ENCODE measurements around the gene HCN3.
A peak's percentile ranks its signal among the peaks of the same experiment; 100 is the strongest.
"Not testable (repeated sequence)": the region's sequence is repeated elsewhere in the genome, so short reads cannot be mapped to it uniquely, and the experiment has no call there.

Gene HCN3

DNA sequence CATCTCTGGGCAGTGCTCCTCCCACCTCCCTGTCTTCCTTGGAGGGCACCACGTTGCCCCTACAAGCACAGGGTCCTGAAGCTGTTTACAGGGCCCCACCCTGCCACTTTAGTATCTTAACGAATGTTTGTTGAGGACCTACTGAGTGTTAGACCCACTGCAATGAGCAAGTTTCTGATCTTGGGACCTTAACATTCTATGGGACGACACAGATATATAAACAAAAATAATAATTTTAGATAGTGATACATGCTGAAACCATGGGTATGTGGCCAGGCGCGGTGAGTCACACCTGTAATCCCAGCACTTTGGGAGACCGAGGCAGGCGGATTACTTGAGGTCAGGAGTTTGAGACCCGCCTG is 32.1 kb upstream of the HCN3 start:
- Histone ChIP-seq H3K4me1 (ENCODE audit: control insufficient read depth, insufficient read depth, low read length) (no peaks in the 10 kb centered on the region), H3K27ac (ENCODE audit: low read depth, low read length) (peak overlapping the region; percentile 78), H3K36me3 (ENCODE audit: control insufficient read depth, insufficient read depth, low read length) (no peaks in the 10 kb centered on the region), H3K9ac (ENCODE audit: low read length) (peak overlapping the region; percentile 39), H3K27me3 (ENCODE audit: control insufficient read depth, insufficient read depth, low read length) (no peaks in the 10 kb centered on the region), H3K4me3 (ENCODE audit: low read length) (peak overlapping the region; percentile 73)

DNA sequence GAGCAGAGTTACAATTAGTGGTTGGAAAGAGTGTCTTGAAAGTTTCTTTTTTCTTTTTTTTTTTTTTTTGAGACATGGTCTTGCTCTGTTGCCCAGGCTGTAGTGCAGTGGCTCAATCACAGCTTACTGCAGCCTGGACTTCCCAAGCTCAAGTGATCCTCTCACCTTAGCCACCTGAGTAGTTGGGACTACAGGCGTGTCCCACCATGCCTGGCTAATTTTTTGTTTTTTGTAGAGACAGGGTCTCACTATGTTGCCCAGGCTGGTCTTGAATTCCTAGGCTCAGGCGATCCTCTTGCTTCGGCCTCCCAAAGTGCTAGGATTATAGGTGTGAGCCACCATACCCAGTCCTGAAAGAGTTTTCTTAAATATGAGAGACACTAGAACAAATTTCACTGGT is 30.5 kb upstream of the HCN3 start:
- H3K27me3 ChIP-seq (ENCODE audit: control insufficient read depth, insufficient read depth, low read length); H3K27ac ChIP-seq (ENCODE audit: low read depth, low read length); H3K4me3 ChIP-seq (ENCODE audit: low read length); H3K9ac ChIP-seq (ENCODE audit: low read length); H3K36me3 ChIP-seq (ENCODE audit: control insufficient read depth, insufficient read depth, low read length); H3K4me1 ChIP-seq (ENCODE audit: control insufficient read depth, insufficient read depth, low read length): not testable (repeated sequence)

DNA sequence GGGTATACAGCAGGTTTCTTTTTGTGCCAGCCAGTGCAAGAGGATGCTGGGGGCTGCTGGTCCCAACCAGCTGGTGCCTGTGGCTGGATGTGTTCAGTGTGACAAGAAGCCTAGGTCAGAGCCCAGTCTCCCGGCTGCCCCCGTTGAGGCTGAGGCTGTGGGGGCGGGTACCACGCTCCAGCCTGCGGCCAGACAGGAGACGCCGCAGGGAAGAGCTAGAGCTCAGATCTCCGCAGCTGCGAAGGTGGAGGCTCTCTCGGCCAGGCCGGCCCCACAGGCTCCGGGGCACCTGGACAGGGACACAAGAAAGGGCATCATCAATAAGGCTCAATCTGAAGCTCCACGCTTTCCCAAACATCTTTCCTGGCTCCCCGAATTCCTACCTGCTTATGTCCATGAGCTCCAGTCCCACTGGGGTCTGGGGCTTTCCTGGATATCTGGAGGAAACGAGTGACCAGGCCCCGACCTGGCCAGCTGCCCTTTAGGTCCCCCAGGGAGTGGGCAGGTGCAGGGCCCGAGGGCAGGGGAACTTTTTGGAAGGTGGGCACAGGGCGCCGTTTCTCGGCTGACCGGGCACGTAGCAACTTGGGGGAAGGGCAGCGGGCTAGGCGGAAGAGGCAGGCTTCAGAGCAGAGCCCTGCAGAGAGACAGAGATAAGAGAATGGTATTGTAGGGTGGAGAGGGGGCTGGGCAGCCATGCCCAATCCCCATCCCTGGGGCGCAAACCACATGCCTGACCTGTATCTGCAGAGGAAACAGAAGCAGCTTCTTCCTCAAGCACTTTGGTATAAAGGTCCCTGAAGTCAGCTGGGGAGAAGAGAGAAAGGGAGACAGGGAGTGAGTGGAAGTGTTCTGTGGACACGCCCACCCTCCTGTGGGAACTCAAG is 29.4 kb upstream of the HCN3 start:
- H3K4me1 ChIP-seq (ENCODE audit: control insufficient read depth, insufficient read depth, low read length): peaks cover 5% of the 10 kb centered on the region
- no peak overlapping the region for H3K27ac ChIP-seq (ENCODE audit: low read depth, low read length)
- H3K9ac ChIP-seq (ENCODE audit: low read length): no peak overlapping the region
- H3K4me3 ChIP-seq (ENCODE audit: low read length): no peak overlapping the region
- H3K36me3 ChIP-seq (ENCODE audit: control insufficient read depth, insufficient read depth, low read length): no peaks in the 10 kb centered on the region
- H3K27me3 ChIP-seq (ENCODE audit: control insufficient read depth, insufficient read depth, low read length): no peaks in the 10 kb centered on the region

DNA sequence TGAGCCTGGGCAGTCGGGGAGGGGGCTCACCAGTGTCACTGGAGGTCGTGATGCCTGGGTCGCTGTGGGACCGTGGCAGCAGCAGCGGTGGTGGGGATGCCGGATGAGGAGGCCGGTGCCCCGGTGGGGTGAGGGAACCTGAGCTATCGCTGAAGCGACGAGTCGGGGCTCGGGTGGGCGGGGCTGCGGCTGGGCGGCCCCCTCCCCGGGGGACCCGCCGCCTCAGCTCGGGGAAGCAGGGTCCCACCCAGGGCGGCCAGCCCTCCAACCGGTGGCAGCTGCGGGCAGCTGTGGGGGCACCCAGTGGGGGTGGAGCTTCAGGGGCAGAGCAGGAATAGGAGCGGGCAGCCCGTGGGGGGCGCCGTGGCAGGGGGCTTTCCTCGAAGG is 27.0 kb upstream of the HCN3 start:
- Histone ChIP-seq H3K36me3 (ENCODE audit: control insufficient read depth, insufficient read depth, low read length) (no peaks in the 10 kb centered on the region), H3K27ac (ENCODE audit: low read depth, low read length) (no peak overlapping the region), H3K4me1 (ENCODE audit: control insufficient read depth, insufficient read depth, low read length) (peaks cover 13% of the 10 kb centered on the region), H3K9ac (ENCODE audit: low read length) (peak overlapping the region; percentile 45), H3K4me3 (ENCODE audit: low read length) (peak overlapping the region; percentile 44), H3K27me3 (ENCODE audit: control insufficient read depth, insufficient read depth, low read length) (no peaks in the 10 kb centered on the region)

DNA sequence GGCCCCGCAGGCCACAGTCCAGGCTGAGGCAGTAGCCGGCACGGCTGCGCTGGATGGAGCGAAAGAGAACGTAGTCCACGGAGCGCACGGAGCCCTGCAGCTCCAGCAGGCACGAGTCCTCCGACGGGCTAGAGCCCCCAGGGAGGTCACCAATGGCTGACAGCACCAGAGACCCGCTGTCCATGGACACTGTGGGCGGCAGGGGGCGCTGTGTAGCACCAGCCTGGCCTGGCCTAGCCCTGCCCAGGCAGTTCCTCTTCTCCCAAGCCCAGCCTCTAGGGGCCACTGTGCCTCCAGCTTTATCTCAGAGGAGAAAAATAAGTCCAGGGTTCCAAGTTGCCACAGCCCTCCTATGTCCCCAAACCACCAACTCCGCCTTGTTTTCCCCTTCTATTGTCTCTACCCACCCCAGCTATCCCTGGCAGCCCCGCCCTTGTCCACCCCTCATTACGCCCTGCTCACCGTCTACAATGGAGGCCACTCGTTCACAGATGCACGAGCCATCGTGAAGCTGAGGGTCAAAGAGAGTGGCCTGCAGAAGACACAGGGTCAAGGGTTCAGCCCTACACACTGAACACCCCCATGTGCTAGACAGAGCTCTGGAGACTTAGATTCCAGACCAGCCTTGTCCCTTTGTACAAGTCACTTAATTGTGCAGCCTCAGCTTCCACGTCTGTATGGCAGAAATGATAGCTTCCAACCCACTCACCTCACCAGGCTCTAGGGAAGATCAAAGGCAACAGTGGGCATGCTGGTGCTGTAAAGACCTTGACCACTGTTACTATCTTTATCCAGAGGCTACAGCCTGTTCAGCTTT is 26.4 kb upstream of the HCN3 start:
- peak overlapping the region; percentile 44 for H3K4me3 ChIP-seq (ENCODE audit: low read length)
- H3K9ac ChIP-seq (ENCODE audit: low read length): peak overlapping the region; percentile 45
- H3K36me3 ChIP-seq (ENCODE audit: control insufficient read depth, insufficient read depth, low read length): no peaks in the 10 kb centered on the region
- no peaks in the 10 kb centered on the region for H3K27me3 ChIP-seq (ENCODE audit: control insufficient read depth, insufficient read depth, low read length)
- peaks cover 14% of the 10 kb centered on the region for H3K4me1 ChIP-seq (ENCODE audit: control insufficient read depth, insufficient read depth, low read length)
- H3K27ac ChIP-seq (ENCODE audit: low read depth, low read length): peak overlapping the region; percentile 27

DNA sequence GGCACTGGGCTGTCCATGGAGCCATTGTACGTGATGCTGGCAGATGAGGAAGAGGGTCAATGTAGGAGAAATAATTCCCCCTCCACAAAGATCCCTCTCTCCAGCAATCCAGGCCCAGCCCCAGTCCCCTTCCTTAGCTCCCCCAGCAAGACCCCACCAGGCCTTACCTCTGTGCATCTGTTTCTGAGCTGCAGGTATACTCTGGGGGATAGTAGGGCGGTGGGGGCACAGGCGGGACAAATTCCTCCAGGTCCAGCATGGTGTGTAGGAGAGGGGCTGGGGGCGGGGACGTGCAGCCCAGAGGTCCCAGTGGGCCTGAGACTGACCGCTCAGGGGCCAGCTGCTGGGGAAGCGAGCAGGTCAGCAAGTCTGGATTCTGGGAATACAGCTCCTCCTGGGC is 25.7 kb upstream of the HCN3 start:
- Histone ChIP-seq H3K27ac (ENCODE audit: low read depth, low read length) (no peak overlapping the region), H3K4me3 (ENCODE audit: low read length) (no peak overlapping the region), H3K36me3 (ENCODE audit: control insufficient read depth, insufficient read depth, low read length) (no peaks in the 10 kb centered on the region), H3K27me3 (ENCODE audit: control insufficient read depth, insufficient read depth, low read length) (no peaks in the 10 kb centered on the region), H3K4me1 (ENCODE audit: control insufficient read depth, insufficient read depth, low read length) (peaks cover 17% of the 10 kb centered on the region), H3K9ac (ENCODE audit: low read length) (no peak overlapping the region)

DNA sequence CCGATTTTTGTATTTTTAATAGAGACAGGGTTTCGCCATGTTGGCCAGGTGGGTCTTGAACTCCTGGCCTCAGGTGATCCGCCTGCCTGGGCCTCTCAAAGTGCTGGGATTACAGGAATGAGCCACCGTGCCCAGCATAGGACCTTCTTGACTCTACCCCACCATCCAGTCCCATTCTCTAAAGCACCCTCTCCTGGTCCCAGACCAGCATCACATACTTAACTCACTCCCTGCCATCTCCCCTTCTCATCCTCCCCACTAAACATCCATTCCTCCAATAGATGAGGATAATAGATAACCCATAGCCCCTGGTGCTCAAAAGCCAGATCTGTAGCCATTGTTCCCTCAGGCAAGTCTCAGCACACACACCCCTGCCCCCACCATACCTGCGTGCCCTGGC is 24.1 kb upstream of the HCN3 start:
- H3K9ac ChIP-seq (ENCODE audit: low read length): no peak overlapping the region
- H3K4me1 ChIP-seq (ENCODE audit: control insufficient read depth, insufficient read depth, low read length): peaks cover 17% of the 10 kb centered on the region
- no peaks in the 10 kb centered on the region for H3K27me3 ChIP-seq (ENCODE audit: control insufficient read depth, insufficient read depth, low read length)
- no peak overlapping the region for H3K27ac ChIP-seq (ENCODE audit: low read depth, low read length)
- no peaks in the 10 kb centered on the region for H3K36me3 ChIP-seq (ENCODE audit: control insufficient read depth, insufficient read depth, low read length)
- H3K4me3 ChIP-seq (ENCODE audit: low read length): no peak overlapping the region

DNA sequence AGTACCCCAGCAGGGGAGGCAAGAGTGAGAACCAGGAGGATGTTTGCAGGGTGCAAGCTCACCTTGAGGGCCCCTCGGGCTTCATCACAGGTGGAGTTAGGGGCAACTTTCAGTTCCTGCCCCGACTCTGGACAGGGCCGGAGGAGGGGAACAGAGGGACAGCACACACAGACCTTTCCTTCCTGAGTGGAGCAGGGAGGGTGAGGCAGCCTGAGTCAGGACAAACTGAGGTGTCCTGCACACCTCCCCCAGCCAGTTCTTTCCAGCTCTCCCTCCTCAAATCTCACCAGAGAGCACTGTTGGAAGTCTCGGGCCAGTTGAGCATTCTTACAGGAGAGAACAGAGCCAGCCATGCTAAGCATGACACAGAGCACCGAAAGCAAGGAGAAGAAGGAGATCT is 23.5 kb upstream of the HCN3 start:
- peaks cover 17% of the 10 kb centered on the region for H3K4me1 ChIP-seq (ENCODE audit: control insufficient read depth, insufficient read depth, low read length)
- peak overlapping the region; percentile 88 for H3K4me3 ChIP-seq (ENCODE audit: low read length)
- no peaks in the 10 kb centered on the region for H3K36me3 ChIP-seq (ENCODE audit: control insufficient read depth, insufficient read depth, low read length)
- H3K9ac ChIP-seq (ENCODE audit: low read length): no peak overlapping the region
- no peak overlapping the region for H3K27ac ChIP-seq (ENCODE audit: low read depth, low read length)
- H3K27me3 ChIP-seq (ENCODE audit: control insufficient read depth, insufficient read depth, low read length): no peaks in the 10 kb centered on the region

DNA sequence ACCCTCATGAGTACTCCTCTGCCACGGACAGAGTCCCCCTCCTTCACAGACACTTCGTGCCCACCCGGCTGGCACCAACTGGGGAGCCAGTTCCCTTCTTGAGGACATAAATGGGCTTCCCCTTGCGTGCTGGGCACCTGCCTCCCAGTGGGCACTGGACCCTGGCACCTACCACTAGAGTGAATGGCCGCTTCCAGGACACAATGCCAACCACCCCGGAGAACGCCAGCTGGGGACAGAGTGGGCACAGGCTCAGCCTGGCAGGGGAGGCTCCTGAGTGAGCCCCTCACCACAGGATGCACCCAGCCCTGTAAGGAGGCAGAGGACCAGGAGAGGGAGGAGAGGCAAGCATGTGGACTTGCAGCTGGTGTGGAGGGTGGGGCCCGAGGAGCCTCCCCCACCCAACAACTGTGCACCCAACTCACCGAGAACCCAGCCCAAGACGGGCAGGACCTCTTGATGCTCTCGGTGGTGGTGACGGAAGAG is 23.0 kb upstream of the HCN3 start:
- peak overlapping the region; percentile 98 for H3K27ac ChIP-seq (ENCODE audit: low read depth, low read length)
- H3K4me1 ChIP-seq (ENCODE audit: control insufficient read depth, insufficient read depth, low read length): peaks cover 17% of the 10 kb centered on the region
- H3K27me3 ChIP-seq (ENCODE audit: control insufficient read depth, insufficient read depth, low read length): no peaks in the 10 kb centered on the region
- peak overlapping the region; percentile 88 for H3K4me3 ChIP-seq (ENCODE audit: low read length)
- peak overlapping the region; percentile 21 for H3K9ac ChIP-seq (ENCODE audit: low read length)
- H3K36me3 ChIP-seq (ENCODE audit: control insufficient read depth, insufficient read depth, low read length): no peaks in the 10 kb centered on the region

DNA sequence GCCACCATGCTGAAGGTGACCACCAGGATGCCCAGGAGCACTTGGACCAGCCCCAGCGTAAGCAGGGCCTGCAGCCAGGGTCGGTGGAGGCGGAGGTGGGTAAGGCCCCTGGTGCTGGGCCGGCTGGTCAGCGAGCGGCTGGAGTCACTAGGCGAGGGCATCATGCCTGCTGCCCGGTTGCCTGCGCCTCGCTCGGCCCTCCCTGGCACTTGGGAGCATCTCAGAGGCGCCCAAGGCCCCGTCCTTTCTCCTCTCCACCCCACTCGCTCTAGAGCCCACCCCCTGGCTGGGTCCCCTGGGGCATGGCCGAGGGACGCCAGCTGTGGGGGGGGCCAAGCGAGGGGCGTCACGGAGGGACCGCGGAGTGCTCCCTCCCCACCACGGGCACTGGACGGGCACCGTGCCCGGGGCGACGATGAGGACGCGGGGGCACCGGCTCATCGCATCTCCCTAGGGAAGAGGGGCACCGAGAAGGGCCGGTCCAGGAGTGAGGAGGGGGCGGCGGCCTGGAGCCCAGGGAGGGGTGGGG is 22.5 kb upstream of the HCN3 start:
- no peaks in the 10 kb centered on the region for H3K27me3 ChIP-seq (ENCODE audit: control insufficient read depth, insufficient read depth, low read length)
- H3K4me3 ChIP-seq (ENCODE audit: low read length): peak overlapping the region; percentile 88
- H3K9ac ChIP-seq (ENCODE audit: low read length): peak overlapping the region; percentile 60
- peaks cover 17% of the 10 kb centered on the region for H3K4me1 ChIP-seq (ENCODE audit: control insufficient read depth, insufficient read depth, low read length)
- no peaks in the 10 kb centered on the region for H3K36me3 ChIP-seq (ENCODE audit: control insufficient read depth, insufficient read depth, low read length)
- peak overlapping the region; percentile 98 for H3K27ac ChIP-seq (ENCODE audit: low read depth, low read length)

DNA sequence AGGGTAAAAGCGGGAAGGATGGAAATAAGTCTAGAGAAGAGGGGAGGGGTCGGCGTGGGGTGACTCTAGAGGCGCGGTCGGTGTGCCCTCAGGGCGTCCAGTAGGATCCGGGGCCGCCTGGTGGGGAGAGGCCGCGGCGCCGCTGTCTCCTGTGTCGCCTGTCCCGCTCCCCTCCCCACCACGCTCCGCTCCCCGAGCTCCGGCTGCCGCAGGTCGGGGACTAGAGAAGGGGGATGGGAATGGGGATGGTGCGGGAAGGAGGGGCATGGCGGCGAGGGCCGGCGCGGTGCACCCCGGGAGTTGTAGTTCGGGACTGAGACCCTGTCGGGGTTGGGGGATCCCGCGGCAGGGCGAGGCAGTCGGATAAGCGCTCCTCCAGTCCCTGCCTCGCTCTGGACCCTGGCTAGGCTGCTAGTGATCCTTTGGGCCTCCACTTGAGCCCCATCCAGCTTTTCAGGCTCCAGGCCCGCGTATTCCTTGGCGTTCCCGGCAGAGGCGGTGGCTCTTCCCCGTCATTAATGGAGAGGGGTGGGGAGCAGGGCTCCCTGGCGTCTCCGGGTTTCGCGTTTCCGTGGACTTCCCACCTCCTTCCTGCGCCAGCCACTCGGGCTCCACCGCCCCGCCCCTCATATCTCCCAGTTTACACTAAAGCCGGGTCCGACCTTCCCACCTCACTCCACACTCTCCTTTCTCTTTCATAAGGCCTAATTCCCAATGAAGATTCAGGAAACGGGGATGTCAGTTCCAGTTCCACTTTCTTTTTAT is 21.8 kb upstream of the HCN3 start, which contains the start of gene ENTREP3:
ENTREP3 (minus strand) TSS at position 241 of the 765 bp plus-strand sequence. CDS start 606 bp downstream, outside the sequence.
- Histone ChIP-seq H3K36me3 (ENCODE audit: control insufficient read depth, insufficient read depth, low read length) (no peaks in the 10 kb centered on the region), H3K9ac (ENCODE audit: low read length) (peak within 1 kb of the TSS; percentile 91), H3K27ac (ENCODE audit: low read depth, low read length) (peak within 1 kb of the TSS; percentile 98), H3K4me1 (ENCODE audit: control insufficient read depth, insufficient read depth, low read length) (peaks cover 16% of the 10 kb centered on the region), H3K27me3 (ENCODE audit: control insufficient read depth, insufficient read depth, low read length) (no peaks in the 10 kb centered on the region), H3K4me3 (ENCODE audit: low read length) (peak within 1 kb of the TSS; percentile 88)
